HG03108 (cell line): ENCODE data around the gene VANGL2.

Experiments used
- ATAC-seq: cut with Tn5 transposase; IDR thresholded peaks from one replicate; pipeline ENCODE4 v1.9.1; 2021; ENCODE audit warnings: moderate library complexity; ENCODE audit not compliant: unreplicated experiment

VANGL2 gene

GRCh38 chr1:160405331-160405877 lies 5.0 kb downstream of the VANGL2 start:
- no peak for ATAC-seq

GRCh38 chr1:160406131-160406968 lies 6.0 kb downstream of the VANGL2 start:
- no peak for ATAC-seq

- ATAC-seq: no peak
Observed at GRCh38 chr1:160407839-160408801, 7.8 kb downstream of the VANGL2 start.

GRCh38 chr1:160408864-160409263 lies 8.5 kb downstream of the VANGL2 start:
- no peak for ATAC-seq

GRCh38 chr1:160409486-160409885 lies 9.1 kb downstream of the VANGL2 start:
- ATAC-seq: no peak

- no peak for ATAC-seq
Observed at GRCh38 chr1:160410406-160411005, 10.1 kb downstream of the VANGL2 start.

- no peak for ATAC-seq
Observed at GRCh38 chr1:160411271-160412027, 11.1 kb downstream of the VANGL2 start.

GRCh38 chr1:160412028-160412362 lies 11.6 kb downstream of the VANGL2 start:
- no peak for ATAC-seq

- no peak for ATAC-seq
Observed at GRCh38 chr1:160413716-160414115, 13.4 kb downstream of the VANGL2 start.

GRCh38 chr1:160414881-160415280 lies 14.5 kb downstream of the VANGL2 start:
- no peak for ATAC-seq

- ATAC-seq: no peak
Observed at GRCh38 chr1:160415696-160416290, 15.4 kb downstream of the VANGL2 start.

GRCh38 chr1:160416369-160416768 lies 16.0 kb downstream of the VANGL2 start:
- no peak for ATAC-seq

GRCh38 chr1:160418483-160418882 lies 18.1 kb downstream of the VANGL2 start:
- ATAC-seq: no peak

GRCh38 chr1:160419150-160419837 lies 18.9 kb downstream of the VANGL2 start:
- no peak for ATAC-seq

GRCh38 chr1:160419838-160420169 lies 19.4 kb downstream of the VANGL2 start:
- no peak for ATAC-seq

GRCh38 chr1:160420881-160421842 lies 20.8 kb downstream of the VANGL2 start:
- ATAC-seq: no peak

GRCh38 chr1:160421881-160422280 lies 21.5 kb downstream of the VANGL2 start:
- no peak for ATAC-seq

GRCh38 chr1:160423966-160424365 lies 23.6 kb downstream of the VANGL2 start:
- no peak for ATAC-seq
